ENCODE measurements around the gene NPIPB8.

GRCh38 chr16:28609631-28610594, 28.0 kb upstream of the NPIPB8 start, which contains the start of gene SULT1A1:
- no peak for TF ChIP-seq CTCF (IDR thresholded peaks at IDR 0.05)
- TF ChIP-seq POLR2AphosphoS5 (IDR thresholded peaks at IDR 0.05): no peak
- TF ChIP-seq POLR2A (IDR thresholded peaks at IDR 0.05): peak in 1 of 2 donors; percentile 14
